OCI-LY7 (cell line): ENCODE data around the gene ZNF747.

ENCODE experiments used
- CTCF ChIP-seq: fragments of 200-600 bp; sonication (generic); conservative IDR thresholded peaks from 2 replicates; pipeline ENCODE4 v1.5.1; 2014; ENCODE audit warnings: mild to moderate bottlenecking, antibody characterized with exemption, low read length, moderate library complexity, mixed read lengths
- EZH2phosphoT487 ChIP-seq: fragments of 200-600 bp; sonication (generic); IDR thresholded peaks from 2 replicates; pipeline ENCODE4 v1.6.1; 2018; ENCODE audit warnings: low read depth, borderline replicate concordance, mild to moderate bottlenecking, mixed run types, antibody characterized with exemption, low read length, moderate library complexity, mixed read lengths

- no peak for TF ChIP-seq CTCF
- no peak for TF ChIP-seq EZH2phosphoT487
These were observed 35.3 kb upstream of the ZNF747 start for GRCh38 chr16:30569746-30570635.
